CD4-positive, alpha-beta T cell (primary cell): Measurements from ENCODE around the gene APBB3. TPM values are rescaled to one million over a fixed set of nuclear protein-coding genes. Genes with fewer than 3 reads are reported as not detected.
"Not testable (repeated sequence)": the region's sequence is repeated elsewhere in the genome, so short reads cannot be mapped to it uniquely, and the experiment has no call there.

Experiments used
- ATAC-seq: fragments of 200-7000 bp; cut with Tn5 transposase; one replicate; pipeline ENCODE4 v1.10.0; 2022; ENCODE audit warnings: mild to moderate bottlenecking; ENCODE audit not compliant: poor library complexity
- CTCF ChIA-PET: fragments of 350-600 bp; sonication (Branson Sonifier 250); formaldehyde crosslinking; loops from one replicate; lab custom pipeline; 2021; ENCODE audit warnings: antibody characterized with exemption, inconsistent platforms; lab: Charles Lee
- POLR2A ChIA-PET: fragments of 350-600 bp; sonication (Branson Sonifier 250); formaldehyde crosslinking; loops from one replicate; lab custom pipeline; 2021; ENCODE audit warnings: antibody characterized with exemption, inconsistent platforms; lab: Charles Lee
- DNase-seq, 14 experiments: peaks; one replicate each; pipeline ENCODE4 v3.0.0-alpha.2; 2013 to 2020; ENCODE audit warnings: mixed read lengths in 2 of 14
- H3K27ac ChIP-seq, 2 donors: one replicate each; pipeline versions ENCODE4 v1.5.1 to v1.7.0; 2013; ENCODE audit warnings: low read length in 2 of 2, low read depth in 1 of 2, mild to moderate bottlenecking in 1 of 2
- H3K27me3 ChIP-seq, 2 experiments: 1 replicate in 1 of 2; 2 replicates in 1 of 2; pipeline versions ENCODE4 v1.6.1 to v1.7.0; 2013; ENCODE audit warnings: low read length in 2 of 2, control low read depth in 1 of 2, mild to moderate bottlenecking in 1 of 2, moderate library complexity in 1 of 2; ENCODE audit not compliant: insufficient read depth in 2 of 2, control insufficient read depth in 1 of 2
- H3K36me3 ChIP-seq: one replicate; pipeline ENCODE4 v1.6.1; 2013; ENCODE audit warnings: low read length, control low read depth; ENCODE audit not compliant: insufficient read depth
- H3K4me1 ChIP-seq: one replicate; pipeline ENCODE4 v1.6.1; 2013; ENCODE audit warnings: low read length, control low read depth; ENCODE audit not compliant: insufficient read depth
- H3K4me3 ChIP-seq: one replicate; pipeline ENCODE4 v1.5.1; 2013; ENCODE audit warnings: mild to moderate bottlenecking, low read length, moderate library complexity
- H3K9me3 ChIP-seq, 2 experiments: 1 replicate in 1 of 2; 2 replicates in 1 of 2; pipeline versions ENCODE4 v1.6.1 to v1.7.0; 2013; ENCODE audit warnings: low read length in 2 of 2, mild to moderate bottlenecking in 2 of 2, control low read depth in 1 of 2, moderate library complexity in 1 of 2; ENCODE audit not compliant: control insufficient read depth in 1 of 2, insufficient read depth in 1 of 2
- H3K27ac Mint-ChIP-seq: one replicate; pipeline ENCODE4 v1.8.0; 2020; ENCODE audit warnings: mixed read lengths
- H3K27me3 Mint-ChIP-seq: one replicate; pipeline ENCODE4 v1.8.0; 2021; ENCODE audit warnings: mixed read lengths
- H3K36me3 Mint-ChIP-seq: one replicate; pipeline ENCODE4 v1.8.0; 2021; ENCODE audit warnings: low read depth, mixed read lengths
- H3K4me1 Mint-ChIP-seq: one replicate; pipeline ENCODE4 v1.8.0; 2021; ENCODE audit warnings: low read depth, mixed read lengths
- H3K4me3 Mint-ChIP-seq: one replicate; pipeline ENCODE4 v1.8.0; 2020; ENCODE audit warnings: mild to moderate bottlenecking, mixed read lengths
- H3K9me3 Mint-ChIP-seq: one replicate; pipeline ENCODE4 v1.8.0; 2020; ENCODE audit warnings: mixed read lengths
- CTCF ChIP-seq: fragments of 200-600 bp; IDR thresholded peaks from one replicate; pipeline ENCODE4 v1.8.0; 2022; ENCODE audit warnings: antibody characterized with exemption, mild to moderate bottlenecking
- intact Hi-C, 2 experiments: fragments of 100-400 bp; cut with DNase I in 1 of 2; cut with micrococcal nuclease in 1 of 2; formaldehyde crosslinking; loops; one replicate each; pipeline versions ENCODE4 v1.15.1 to v1.9.0; 2023 to 2025; cut with DNase I, micrococcal nuclease
- total RNA-seq, 174 experiments: library from RNA in 2 of 174; stranded (reverse) in 2 of 174; gene quantifications; one replicate each; pipeline ENCODE4 v1.2.3 and lab custom pipeline; 2021 to 2026

Gene APBB3
- total RNA-seq, 2 experiments from 2014 or later: 56.6 to 61.5 TPM

- Histone ChIP-seq H3K36me3 (no peaks in the 10 kb centered on the region), H3K27ac (no peak overlapping the region), H3K9me3 (no peaks in the 10 kb centered on the region), H3K4me1 (no peaks in the 10 kb centered on the region), H3K4me3 (no peak overlapping the region), H3K27me3 (no peaks in the 10 kb centered on the region)
- no peak for ATAC-seq
- no peaks in the 10 kb centered on the region for H3K27me3 Mint-ChIP-seq
- no peaks in the 10 kb centered on the region for H3K9me3 Mint-ChIP-seq
- no peak for DNase-seq
- CTCF ChIA-PET: no interaction called here
- H3K4me1 Mint-ChIP-seq: no peaks in the 10 kb centered on the region
- POLR2A ChIA-PET: no interaction called here
- TF ChIP-seq CTCF: no peak
- no peak overlapping the region for H3K4me3 Mint-ChIP-seq
- no peak overlapping the region for H3K27ac Mint-ChIP-seq
- no peaks in the 10 kb centered on the region for H3K36me3 Mint-ChIP-seq
- intact Hi-C loops: loop anchor here in 1 of 2 experiments (5.0 kb wide), 1 partner anchor 40 kb away; no protein-coding TSS in a partner anchor
Observed at GRCh38 chr5:140587495-140587894, 23.1 kb upstream of the APBB3 start.

GRCh38 chr5:140579188-140579747 lies 14.9 kb upstream of the APBB3 start:
- intact Hi-C loops: not testable (repeated sequence)

GRCh38 chr5:140576776-140577201 lies 12.4 kb upstream of the APBB3 start:
- no peak for DNase-seq
- ATAC-seq: peak; percentile 75
- no peak overlapping the region for H3K27ac ChIP-seq
- H3K27me3 ChIP-seq: no peaks in the 10 kb centered on the region
- H3K9me3 ChIP-seq: no peaks in the 10 kb centered on the region
- POLR2A ChIA-PET: interaction anchor here (0.7 to 1.4 kb wide), 5 partner anchors 13 to 139 kb away, joined by 3 to 4 read pairs (median 3); partner anchors contain the start of genes APBB3, CD14, IK and NDUFA2
- H3K27ac Mint-ChIP-seq: no peak overlapping the region
- H3K4me3 ChIP-seq: no peak overlapping the region
- TF ChIP-seq CTCF: no peak
- H3K36me3 ChIP-seq: no peaks in the 10 kb centered on the region
- no peaks in the 10 kb centered on the region for H3K4me1 Mint-ChIP-seq
- peaks cover 5% of the 10 kb centered on the region for H3K4me1 ChIP-seq
- no peak overlapping the region for H3K4me3 Mint-ChIP-seq
- intact Hi-C loops: no loop called here
- CTCF ChIA-PET: no interaction called here
- no peaks in the 10 kb centered on the region for H3K27me3 Mint-ChIP-seq
- H3K36me3 Mint-ChIP-seq: no peaks in the 10 kb centered on the region
- H3K9me3 Mint-ChIP-seq: no peaks in the 10 kb centered on the region

More at GRCh38 chr5:140579188-140579747, 14.9 kb upstream of the APBB3 start:
- H3K27ac ChIP-seq, H3K36me3 ChIP-seq, POLR2A ChIA-PET, H3K4me3 Mint-ChIP-seq, ATAC-seq, CTCF ChIA-PET, H3K9me3 Mint-ChIP-seq, H3K4me1 ChIP-seq, H3K27me3 Mint-ChIP-seq, H3K4me3 ChIP-seq, H3K27ac Mint-ChIP-seq, H3K9me3 ChIP-seq, H3K27me3 ChIP-seq, H3K4me1 Mint-ChIP-seq, DNase-seq, H3K36me3 Mint-ChIP-seq: not testable (repeated sequence)

- ATAC-seq: no peak
- no peak overlapping the region for H3K4me3 Mint-ChIP-seq
- POLR2A ChIA-PET: interaction anchor here (1.0 kb wide), 1 partner anchor 27 kb away, joined by 5 read pairs; no protein-coding TSS in a partner anchor
- Histone ChIP-seq H3K27ac (no peak overlapping the region), H3K9me3 (no peaks in the 10 kb centered on the region), H3K36me3 (peaks cover 5% of the 10 kb centered on the region), H3K4me3 (no peak overlapping the region), H3K4me1 (peaks cover 5% of the 10 kb centered on the region), H3K27me3 (no peaks in the 10 kb centered on the region)
- no peak overlapping the region for H3K27ac Mint-ChIP-seq
- H3K27me3 Mint-ChIP-seq: no peaks in the 10 kb centered on the region
- intact Hi-C loops: no loop called here
- H3K4me1 Mint-ChIP-seq: peaks cover 7% of the 10 kb centered on the region
- TF ChIP-seq CTCF: no peak
- peak in 2 of 14 experiments; percentile 38 to 51 for DNase-seq
- CTCF ChIA-PET: no interaction called here
- H3K9me3 Mint-ChIP-seq: no peaks in the 10 kb centered on the region
- peaks cover 9% of the 10 kb centered on the region for H3K36me3 Mint-ChIP-seq
Observed at GRCh38 chr5:140575309-140575708, 10.9 kb upstream of the APBB3 start.
